Loucy (cell line): ENCODE results near the gene ENTPD8.

Experiments used
- H2AFZ ChIP-seq: fragments of 200-600 bp; sonication (generic); 2 replicates; pipeline ENCODE4 v1.6.0; 2016; ENCODE audit warnings: antibody characterized with exemption, mild to moderate bottlenecking, low read length, moderate library complexity
- H3F3A ChIP-seq: fragments of 200-600 bp; 2 replicates; pipeline ENCODE4 v1.6.0; 2016; ENCODE audit warnings: antibody characterized with exemption, low read depth, mild to moderate bottlenecking
- H3K27me3 ChIP-seq: fragments of 200-600 bp; sonication (generic); 2 replicates; pipeline ENCODE4 v1.6.1; 2014; ENCODE audit warnings: low read length, mild to moderate bottlenecking; ENCODE audit not compliant: insufficient read depth, poor library complexity, severe bottlenecking
- H3K36me3 ChIP-seq: fragments of 200-600 bp; sonication (generic); 2 replicates; pipeline ENCODE4 v1.6.1; 2016; ENCODE audit warnings: low read length; ENCODE audit not compliant: insufficient read depth
- H3K4me1 ChIP-seq: fragments of 200-600 bp; sonication (generic); 2 replicates; pipeline ENCODE4 v1.5.1; 2014; ENCODE audit warnings: low read length, mild to moderate bottlenecking; ENCODE audit not compliant: insufficient read depth, poor library complexity, severe bottlenecking
- H3K4me2 ChIP-seq: fragments of 200-600 bp; sonication (generic); 2 replicates; pipeline ENCODE4 v1.6.0; 2014; ENCODE audit warnings: antibody characterized with exemption, low read length, low read depth, mild to moderate bottlenecking; ENCODE audit not compliant: poor library complexity, severe bottlenecking
- H3K4me3 ChIP-seq: fragments of 200-600 bp; sonication (generic); 2 replicates; pipeline ENCODE4 v1.5.1; 2014; ENCODE audit warnings: low read length, mild to moderate bottlenecking, mixed read lengths; ENCODE audit not compliant: poor library complexity, severe bottlenecking
- H3K79me2 ChIP-seq: fragments of 200-600 bp; sonication (generic); 2 replicates; pipeline ENCODE4 v1.6.1; 2014; ENCODE audit warnings: low read length; ENCODE audit not compliant: insufficient read depth
- H3K9ac ChIP-seq: fragments of 200-600 bp; sonication (generic); 2 replicates; pipeline ENCODE4 v1.6.0; 2014; ENCODE audit warnings: mild to moderate bottlenecking, low read depth, low read length, moderate library complexity; ENCODE audit not compliant: poor library complexity, severe bottlenecking
- H3K9me2 ChIP-seq: fragments of 200-600 bp; sonication (generic); replicated peaks from 2 replicates; pipeline ENCODE4 v1.6.1; 2016; ENCODE audit warnings: low read depth, low read length, mixed read lengths
- H3K9me3 ChIP-seq: fragments of 200-600 bp; sonication (generic); 2 replicates; pipeline ENCODE4 v1.6.1; 2014; ENCODE audit warnings: mild to moderate bottlenecking, antibody characterized with exemption, low read length, low read depth; ENCODE audit not compliant: insufficient read depth
- H4K20me1 ChIP-seq: fragments of 200-600 bp; sonication (generic); 2 replicates; pipeline ENCODE4 v1.6.0; 2014; ENCODE audit warnings: antibody characterized with exemption, low read length, mild to moderate bottlenecking; ENCODE audit not compliant: insufficient read depth, poor library complexity, severe bottlenecking
- CTCF ChIP-seq: fragments of 200-600 bp; sonication (generic); conservative IDR thresholded peaks from 2 replicates; pipeline ENCODE4 v1.5.1; 2014; ENCODE audit warnings: mild to moderate bottlenecking, antibody characterized with exemption, low read length
- EZH2phosphoT487 ChIP-seq: fragments of 200-600 bp; IDR thresholded peaks from 2 replicates; pipeline ENCODE4 v1.6.1; 2018; ENCODE audit warnings: antibody characterized with exemption, mild to moderate bottlenecking, moderate library complexity, borderline replicate concordance

Gene ENTPD8

GRCh38 chr9:137436761-137437600, 4.2 kb downstream of the ENTPD8 start:
- H3K27me3 ChIP-seq, result no peaks in the 10 kb centered on the region
- H3K4me1 ChIP-seq, result no peaks in the 10 kb centered on the region
- no peak overlapping the region for H3K4me2 ChIP-seq
- no peak overlapping the region for H3K9ac ChIP-seq
- no peaks in the 10 kb centered on the region for H4K20me1 ChIP-seq
- H3K4me3 ChIP-seq, result no peak overlapping the region
- H3K79me2 ChIP-seq, result no peaks in the 10 kb centered on the region
- H3K36me3 ChIP-seq, result no peaks in the 10 kb centered on the region
- H3K9me3 ChIP-seq, result no peaks in the 10 kb centered on the region; the same call in 1 of the 2 replicates
- H2AFZ ChIP-seq, result no peak overlapping the region
- TF ChIP-seq EZH2phosphoT487, result no peak
- TF ChIP-seq CTCF, result no peak
- no peaks in the 10 kb centered on the region for H3K9me2 ChIP-seq
- H3F3A ChIP-seq, result no peaks in the 10 kb centered on the region

GRCh38 chr9:137435980-137436760, 5.0 kb downstream of the ENTPD8 start:
- Histone ChIP-seq H3F3A (no peaks in the 10 kb centered on the region), H4K20me1 (no peaks in the 10 kb centered on the region), H2AFZ (no peak overlapping the region), H3K9me3 (no peaks in the 10 kb centered on the region; the same call in 1 of the 2 replicates), H3K9me2 (no peaks in the 10 kb centered on the region), H3K4me1 (no peaks in the 10 kb centered on the region), H3K4me3 (no peak overlapping the region), H3K4me2 (no peak overlapping the region), H3K36me3 (no peaks in the 10 kb centered on the region), H3K9ac (no peak overlapping the region), H3K79me2 (no peaks in the 10 kb centered on the region), H3K27me3 (no peaks in the 10 kb centered on the region)
- no peak for TF ChIP-seq CTCF
- no peak for TF ChIP-seq EZH2phosphoT487

- no peaks in the 10 kb centered on the region for H3F3A ChIP-seq
- no peaks in the 10 kb centered on the region for H3K36me3 ChIP-seq
- H2AFZ ChIP-seq, result no peak overlapping the region
- TF ChIP-seq EZH2phosphoT487 (no peak), CTCF (no peak)
- no peak overlapping the region for H3K4me2 ChIP-seq
- no peaks in the 10 kb centered on the region for H3K4me1 ChIP-seq
- no peak overlapping the region for H3K9ac ChIP-seq
- H3K4me3 ChIP-seq, result no peak overlapping the region
- no peaks in the 10 kb centered on the region for H4K20me1 ChIP-seq
- no peaks in the 10 kb centered on the region for H3K9me2 ChIP-seq
- no peaks in the 10 kb centered on the region; the same call in 1 of the 2 replicates for H3K9me3 ChIP-seq
- H3K27me3 ChIP-seq, result no peaks in the 10 kb centered on the region
- H3K79me2 ChIP-seq, result no peaks in the 10 kb centered on the region
These were observed 5.7 kb downstream of the ENTPD8 start for GRCh38 chr9:137435381-137435891.
